ENCODE data around the gene CDON.

DNA sequence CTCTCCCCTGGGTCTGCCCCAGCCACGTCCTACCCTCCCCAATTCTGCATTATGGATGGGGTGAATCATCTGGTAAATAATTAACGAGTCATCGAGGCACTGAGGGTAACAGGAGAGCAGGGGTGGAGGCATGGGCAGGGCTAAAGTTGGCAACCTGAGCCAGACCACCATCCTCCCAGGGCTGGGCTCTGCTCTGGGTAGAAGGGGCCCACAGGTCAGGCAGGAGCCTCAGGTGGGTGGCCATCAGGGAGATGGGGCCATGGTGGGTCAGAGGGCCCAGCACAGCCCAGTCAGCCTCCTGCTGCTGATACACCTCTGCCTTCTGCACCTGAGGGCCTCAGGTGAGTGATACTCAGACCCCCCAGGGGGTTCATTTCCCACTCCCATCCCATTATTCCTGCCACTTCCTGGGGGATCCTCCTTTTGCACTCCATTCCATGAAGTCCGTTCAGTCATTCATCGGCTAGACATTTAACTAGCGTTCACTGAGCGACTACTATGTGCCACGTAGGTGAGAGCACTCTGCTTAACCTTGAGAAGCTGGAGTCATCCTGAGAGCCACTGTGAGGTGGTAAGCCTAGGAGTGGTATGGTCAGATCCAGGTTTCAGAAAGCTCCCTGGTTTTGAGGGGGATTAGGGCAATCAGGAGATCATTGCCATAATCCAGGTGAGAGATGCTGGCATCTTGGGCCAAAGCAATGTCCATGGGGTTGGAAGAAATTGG lies 116.7 kb downstream of the CDON start, which contains the start of gene VSIG10L2:
- TF ChIP-seq GATA3 (IDR thresholded peaks at IDR 0.05; ENCODE audit: low read depth, low read length) = no peak
- TF ChIP-seq GATA2 (IDR thresholded peaks at IDR 0.05; ENCODE audit: low read depth, low read length) = no peak
